ENCODE results near the gene SLC45A2. TPM values are rescaled to one million over a fixed set of nuclear protein-coding genes. Genes with fewer than 3 reads are reported as not detected.

Gene SLC45A2
- total RNA-seq, 2 experiments from 2014 or later: not detected

- no peak overlapping the region for H3K4me2 ChIP-seq (ENCODE audit: low read length)
- POLR2A ChIA-PET: no interaction called here
- H3K4me3 ChIP-seq (ENCODE audit: low read depth, low read length, poor library complexity, severe bottlenecking): no peak overlapping the region
- no peaks in the 10 kb centered on the region for H3K9me2 ChIP-seq (ENCODE audit: insufficient read depth, low read length)
- no peak overlapping the region for H3K27ac ChIP-seq (ENCODE audit: low read depth, low read length, poor library complexity, severe bottlenecking)
- DNase-seq (ENCODE audit: low spot score): no peak
- TF ChIP-seq EZH2phosphoT487 (IDR thresholded peaks at IDR 0.05; ENCODE audit: borderline replicate concordance, low read depth, low read length) (no peak), CTCF (conservative IDR thresholded peaks at IDR 0.05; ENCODE audit: low read length) (no peak)
- no peaks in the 10 kb centered on the region for H3K9me3 ChIP-seq (ENCODE audit: low read length)
- CTCF ChIA-PET (ENCODE audit: unreplicated experiment): no interaction called here
- no peaks in the 10 kb centered on the region for H3K36me3 ChIP-seq (ENCODE audit: insufficient read depth, low read length)
- BruUV-seq (replicated peaks): no TSS peak
- H4K20me1 ChIP-seq (ENCODE audit: insufficient read depth, low read length): no peaks in the 10 kb centered on the region
- intact Hi-C loops (cut with micrococcal nuclease; ENCODE audit: unreplicated experiment): no loop called here
- no peaks in the 10 kb centered on the region for H3K79me2 ChIP-seq (ENCODE audit: insufficient read depth, low read depth, low read length)
- H3K4me1 ChIP-seq (ENCODE audit: insufficient read depth, low read length, poor library complexity, severe bottlenecking): no peaks in the 10 kb centered on the region
- no peak overlapping the region for H2AFZ ChIP-seq (ENCODE audit: low read length)
Measured at GRCh38 chr5:33938881-33939280, 45.6 kb downstream of the SLC45A2 start.

- no peak overlapping the region for H3K4me3 ChIP-seq (ENCODE audit: low read depth, low read length, poor library complexity, severe bottlenecking)
- no peaks in the 10 kb centered on the region for H3K79me2 ChIP-seq (ENCODE audit: insufficient read depth, low read depth, low read length)
- no peak overlapping the region for H2AFZ ChIP-seq (ENCODE audit: low read length)
- DNase-seq (ENCODE audit: low spot score): no peak
- H4K20me1 ChIP-seq (ENCODE audit: insufficient read depth, low read length): no peaks in the 10 kb centered on the region
- intact Hi-C loops (cut with micrococcal nuclease; ENCODE audit: unreplicated experiment): no loop called here
- H3K4me2 ChIP-seq (ENCODE audit: low read length): no peak overlapping the region
- no peaks in the 10 kb centered on the region for H3K36me3 ChIP-seq (ENCODE audit: insufficient read depth, low read length)
- POLR2A ChIA-PET: no interaction called here
- no peaks in the 10 kb centered on the region for H3K9me2 ChIP-seq (ENCODE audit: insufficient read depth, low read length)
- no peak for TF ChIP-seq EZH2phosphoT487 (IDR thresholded peaks at IDR 0.05; ENCODE audit: borderline replicate concordance, low read depth, low read length)
- no peak overlapping the region for H3K27ac ChIP-seq (ENCODE audit: low read depth, low read length, poor library complexity, severe bottlenecking)
- CTCF ChIA-PET (ENCODE audit: unreplicated experiment): no interaction called here
- H3K9me3 ChIP-seq (ENCODE audit: low read length): no peaks in the 10 kb centered on the region
- no TSS peak for BruUV-seq (replicated peaks)
- no peaks in the 10 kb centered on the region for H3K4me1 ChIP-seq (ENCODE audit: insufficient read depth, low read length, poor library complexity, severe bottlenecking)
Measured at GRCh38 chr5:33938507-33938796, 46.0 kb downstream of the SLC45A2 start.

GRCh38 chr5:33937707-33938506 lies 46.6 kb downstream of the SLC45A2 start:
- no peaks in the 10 kb centered on the region for H3K36me3 ChIP-seq (ENCODE audit: insufficient read depth, low read length)
- no peak overlapping the region for H2AFZ ChIP-seq (ENCODE audit: low read length)
- H3K4me3 ChIP-seq (ENCODE audit: low read depth, low read length, poor library complexity, severe bottlenecking): no peak overlapping the region
- H3K4me1 ChIP-seq (ENCODE audit: insufficient read depth, low read length, poor library complexity, severe bottlenecking): no peaks in the 10 kb centered on the region
- ChIA-PET POLR2A (no interaction called here), CTCF (ENCODE audit: unreplicated experiment) (no interaction called here)
- intact Hi-C loops (cut with micrococcal nuclease; ENCODE audit: unreplicated experiment): no loop called here
- no peaks in the 10 kb centered on the region for H4K20me1 ChIP-seq (ENCODE audit: insufficient read depth, low read length)
- no TSS peak for BruUV-seq (replicated peaks)
- H3K9me3 ChIP-seq (ENCODE audit: low read length): no peaks in the 10 kb centered on the region
- DNase-seq (ENCODE audit: low spot score): no peak
- TF ChIP-seq EZH2phosphoT487 (IDR thresholded peaks at IDR 0.05; ENCODE audit: borderline replicate concordance, low read depth, low read length) (no peak), CTCF (conservative IDR thresholded peaks at IDR 0.05; ENCODE audit: low read length) (no peak)
- no peak overlapping the region for H3K4me2 ChIP-seq (ENCODE audit: low read length)
- H3K9me2 ChIP-seq (ENCODE audit: insufficient read depth, low read length): no peaks in the 10 kb centered on the region
- H3K27ac ChIP-seq (ENCODE audit: low read depth, low read length, poor library complexity, severe bottlenecking): no peak overlapping the region
- no peaks in the 10 kb centered on the region for H3K79me2 ChIP-seq (ENCODE audit: insufficient read depth, low read depth, low read length)
